Measurements from ENCODE around the gene EPN2.

- TF ChIP-seq EZH2phosphoT487 (IDR thresholded peaks at IDR 0.05; ENCODE audit: borderline replicate concordance, low read depth) (no peak), CTCF (IDR thresholded peaks at IDR 0.05) (no peak), RXRA (IDR thresholded peaks at IDR 0.05; ENCODE audit: borderline replicate concordance, low read depth) (no peak), NFIC (IDR thresholded peaks at IDR 0.05; ENCODE audit: borderline replicate concordance) (no peak), RFX5 (IDR thresholded peaks at IDR 0.05; ENCODE audit: low read length) (no peak), RAD21 (IDR thresholded peaks at IDR 0.05; ENCODE audit: low read length) (no peak), POLR2AphosphoS5 (IDR thresholded peaks at IDR 0.05; ENCODE audit: low read depth, low read length) (no peak), FOXM1 (IDR thresholded peaks at IDR 0.05; ENCODE audit: low read depth) (no peak)
These were observed 134.3 kb downstream of the EPN2 start for GRCh38 chr17:19371259-19372010.

Measured in SK-N-SH (cell line).